Panc1 (cell line): Measurements from ENCODE around the gene PPIL6. TPM values are rescaled to one million over a fixed set of nuclear protein-coding genes. Genes with fewer than 3 reads are reported as not detected.

Experiments
- ATAC-seq: fragments of 200-7000 bp; cut with Tn5 transposase; 2 replicates; pipeline ENCODE4 v1.9.1; 2020; ENCODE audit warnings: mild to moderate bottlenecking, moderate library complexity
- BruUV-seq: library from RNA; stranded (reverse); fragments of 400-500 nt; replicated peaks from 2 replicates; lab custom pipeline; 2021; lab: Mats Ljungman, UMichigan
- CTCF ChIA-PET: fragments of 300-600 bp; sonication (Branson Sonifier 250); formaldehyde crosslinking; loops from one replicate; lab custom pipeline; 2022; ENCODE audit warnings: antibody characterized with exemption; lab: Charles Lee
- POLR2A ChIA-PET: fragments of 300-600 bp; sonication (Branson Sonifier 250); formaldehyde crosslinking; loops from one replicate; lab custom pipeline; 2022; ENCODE audit warnings: antibody characterized with exemption; lab: Charles Lee
- DNase-seq: peaks from one replicate; pipeline ENCODE4 v3.0.0-alpha.2; 2010; ENCODE audit warnings: low read depth, low spot score
- H3K27ac ChIP-seq: 2 replicates; pipeline ENCODE4 v1.5.1; 2011; ENCODE audit warnings: mild to moderate bottlenecking, low read length, inconsistent platforms
- H3K27me3 ChIP-seq: fragments of 200-500 bp; sonication (Bioruptor generic); 2 replicates; pipeline ENCODE4 v1.6.0; 2014; ENCODE audit warnings: low read length, inconsistent platforms; ENCODE audit not compliant: control insufficient read depth, insufficient read depth
- H3K36me3 ChIP-seq: fragments of 200-500 bp; sonication (Bioruptor generic); 2 replicates; pipeline ENCODE4 v1.5.1; 2014; ENCODE audit warnings: inconsistent platforms, mild to moderate bottlenecking, low read length, moderate library complexity; ENCODE audit not compliant: control insufficient read depth, insufficient read depth
- H3K4me1 ChIP-seq: 2 replicates; pipeline ENCODE4 v1.5.1; 2011; ENCODE audit warnings: inconsistent platforms, mild to moderate bottlenecking, low read length, moderate library complexity; ENCODE audit not compliant: control insufficient read depth, insufficient read depth
- H3K4me3 ChIP-seq, 2 experiments: 2 replicates each; pipeline ENCODE4 v1.5.1; 2011 to 2012; ENCODE audit warnings: low read depth in 2 of 2, low read length in 2 of 2, mild to moderate bottlenecking in 2 of 2, inconsistent platforms in 1 of 2, moderate library complexity in 1 of 2
- H3K9me3 ChIP-seq: fragments of 200-500 bp; sonication (Bioruptor generic); 2 replicates; pipeline ENCODE4 v1.5.1; 2014; ENCODE audit warnings: low read depth, mild to moderate bottlenecking, inconsistent platforms, low read length, moderate library complexity; ENCODE audit not compliant: control insufficient read depth, insufficient read depth
- CTCF ChIP-seq: fragments of 450-650 bp; IDR thresholded peaks from 2 replicates; pipeline ENCODE4 v1.5.1; 2017; ENCODE audit warnings: mild to moderate bottlenecking
- POLR2AphosphoS5 ChIP-seq: IDR thresholded peaks from 2 replicates; pipeline ENCODE4 v1.6.1; 2012; ENCODE audit warnings: mild to moderate bottlenecking, low read depth, low read length, moderate library complexity
- REST ChIP-seq, 2 experiments: IDR thresholded peaks; 2 replicates each; pipeline ENCODE4 v1.6.1; 2011 to 2012; ENCODE audit warnings: low read depth in 2 of 2, control low read depth in 1 of 2, low read length in 1 of 2, mild to moderate bottlenecking in 1 of 2, moderate library complexity in 1 of 2; ENCODE audit not compliant: insufficient read depth in 1 of 2
- SIN3A ChIP-seq: IDR thresholded peaks from 2 replicates; pipeline ENCODE4 v1.6.1; 2012; ENCODE audit warnings: low read depth, mild to moderate bottlenecking, low read length, moderate library complexity, borderline replicate concordance; ENCODE audit not compliant: insufficient read depth
- TCF7L2 ChIP-seq: IDR thresholded peaks from 2 replicates; pipeline ENCODE4 v1.6.1; 2011; ENCODE audit warnings: mild to moderate bottlenecking, low read depth, low read length, inconsistent platforms
- in situ Hi-C: cut with HindIII; loops from 2 replicates; pipeline ENCODE4 v1.10.0; 2016; ENCODE audit warnings: low sequenced_read_pairs, low pct_unique_long_range_greater_than_20kb
- intact Hi-C: fragments of 100-400 bp; cut with micrococcal nuclease; formaldehyde crosslinking; loops from one replicate; pipeline ENCODE4 v1.10.0; 2022; ENCODE audit not compliant: unreplicated experiment
- total RNA-seq: library from RNA; stranded (reverse); gene quantifications from one replicate; pipeline ENCODE4 v1.2.1, GENCODE V29; 2021; ENCODE audit not compliant: unreplicated experiment

Gene PPIL6
- total RNA-seq, 1 experiment from 2014 or later = 2.2 TPM

- Histone ChIP-seq H3K4me3 (no peak overlapping the region), H3K27me3 (no peaks in the 10 kb centered on the region), H3K4me1 (no peaks in the 10 kb centered on the region), H3K27ac (no peak overlapping the region), H3K9me3 (peaks cover 16% of the 10 kb centered on the region; the same call in 1 of the 2 replicates), H3K36me3 (peaks cover 3% of the 10 kb centered on the region; the same call in 1 of the 2 replicates)
- in situ Hi-C loops (no loop called here), intact Hi-C loops (no loop called here)
- no TSS peak for BruUV-seq
- CTCF ChIA-PET = interaction anchor here (0.6 kb wide), 1 partner anchor 35 kb away, joined by 5 read pairs; no protein-coding TSS in a partner anchor
- POLR2A ChIA-PET = no interaction called here
- TF ChIP-seq SIN3A (no peak), POLR2AphosphoS5 (no peak), REST (IDR thresholded peaks at IDR 0.05; ENCODE audit: insufficient read depth in 1 of 2, low read depth in 2 of 2, low read length in 1 of 2) (no peak), TCF7L2 (no peak), CTCF (no peak)
- DNase-seq (no peak), ATAC-seq (no peak)
These were observed 84.2 kb downstream of the PPIL6 start for GRCh38 chr6:109356237-109356636.

GRCh38 chr6:109351231-109352130 lies 88.9 kb downstream of the PPIL6 start:
- DNase-seq (no peak), ATAC-seq (no peak)
- no TSS peak for BruUV-seq
- no peak for TF ChIP-seq POLR2AphosphoS5
- TF ChIP-seq SIN3A = no peak
- no peak for TF ChIP-seq CTCF
- no peak for TF ChIP-seq REST (IDR thresholded peaks at IDR 0.05; ENCODE audit: insufficient read depth in 1 of 2, low read depth in 2 of 2, low read length in 1 of 2)
- no peak for TF ChIP-seq TCF7L2
- Histone ChIP-seq H3K27me3 (no peaks in the 10 kb centered on the region), H3K9me3 (peaks cover 3% of the 10 kb centered on the region; the same call in 1 of the 2 replicates), H3K4me3 (no peak overlapping the region), H3K27ac (no peak overlapping the region), H3K36me3 (no peaks in the 10 kb centered on the region), H3K4me1 (no peaks in the 10 kb centered on the region)
- intact Hi-C loops (no loop called here), in situ Hi-C loops (no loop called here)
- CTCF ChIA-PET = no interaction called here
- POLR2A ChIA-PET = no interaction called here
